H1 (cell line): ENCODE measurements around the gene SLC12A5. TPM values are rescaled to one million over a fixed set of nuclear protein-coding genes. Genes with fewer than 3 reads are reported as not detected.

Experiments
- BCL11A ChIP-seq, 2 experiments: IDR thresholded peaks; one replicate each; pipeline ENCODE4 v1.6.1; 2011; ENCODE audit warnings: low read depth in 2 of 2, low read length in 2 of 2, mild to moderate bottlenecking in 2 of 2
- KDM5A ChIP-seq: fragments of 200-600 bp; IDR thresholded peaks from 2 replicates; pipeline ENCODE4 v1.7.1; 2012; ENCODE audit warnings: mild to moderate bottlenecking, low read length, inconsistent platforms, mixed read lengths
- SIN3A ChIP-seq, 2 experiments: IDR thresholded peaks in 1 of 2; conservative IDR thresholded peaks in 1 of 2; 2 replicates each; pipeline ENCODE4 v1.6.1; 2011 to 2012; ENCODE audit warnings: low read length in 2 of 2, improper control_type of control experiment in 1 of 2, low read depth in 1 of 2, mild to moderate bottlenecking in 1 of 2
- polyA plus RNA-seq, 7 experiments: library from polyadenylated mRNA; depleted of rRNA in 3 of 7; stranded (reverse) in 5 of 7; unstranded in 2 of 7; fragments of >200 nt in 5 of 7; fragments of 200-250 nt in 2 of 7; gene quantifications; 1 replicate in 5 of 7; 2 replicates in 1 of 7; 4 replicates in 1 of 7; pipeline versions ENCODE4 v1.2.1 to v1.2.3, GENCODE V29; 2011 to 2013; ENCODE audit warnings: missing spikeins in 2 of 7, mixed read lengths in 2 of 7
- total RNA-seq: library from RNA; stranded (reverse); fragmentation: NEBNext Ultra II Directional; extraction: Animal tissue kit (Norgen Biotek cat#: 25700); gene quantifications from 2 replicates; pipeline ENCODE4 v1.2.1, GENCODE V29; 2021

Gene SLC12A5
- total and polyA plus RNA-seq, 2 of the 8 experiments (the other 6 are each of a cell fraction or from before 2014, with no cell fraction given), result 1.9 to 7.3 TPM

DNA sequence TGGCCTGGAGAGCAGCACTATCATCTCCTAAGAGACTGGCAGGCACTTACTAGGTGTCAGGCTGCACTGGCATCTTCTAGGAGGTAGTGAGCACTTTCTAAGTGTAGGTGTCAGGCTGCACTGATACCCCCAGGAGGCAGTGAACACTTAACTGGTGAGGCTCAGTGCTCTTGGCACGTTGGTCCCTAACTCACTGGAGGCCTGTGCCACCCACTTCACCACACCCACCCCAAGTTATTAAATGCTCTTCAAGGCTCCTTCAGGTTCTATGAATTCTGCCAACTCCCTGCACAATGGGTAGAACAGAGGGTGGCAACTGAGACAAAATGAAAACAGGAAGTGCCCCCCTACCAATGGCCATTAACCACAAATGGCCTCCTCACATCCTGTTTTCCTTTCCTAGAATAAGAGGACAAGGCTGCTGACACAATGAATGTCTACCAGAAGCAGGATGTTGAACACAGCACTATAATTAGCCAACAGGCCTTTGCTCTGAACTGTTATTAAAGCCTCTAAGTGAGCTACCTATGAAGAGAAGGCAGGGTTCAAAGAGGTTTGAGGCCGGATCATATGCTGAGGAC lies 31.4 kb downstream of the SLC12A5 start (continued):
- TF ChIP-seq KDM5A (no peak), SIN3A (conservative IDR thresholded peaks at IDR 0.05 in 1 of 2, IDR thresholded peaks at IDR 0.05 in 1 of 2; ENCODE audit: low read depth in 1 of 2, low read length in 2 of 2) (no peak), BCL11A (IDR thresholded peaks at IDR 0.05; ENCODE audit: low read depth in 2 of 2, low read length in 2 of 2) (no peak)
